HG02943 (cell line): ENCODE data around the gene PHLDB1.

Experiments
- ATAC-seq: cut with Tn5 transposase; IDR thresholded peaks from one replicate; pipeline ENCODE4 v1.9.1; 2021; ENCODE audit warnings: mild to moderate bottlenecking, low read depth, moderate library complexity; ENCODE audit not compliant: unreplicated experiment

Gene PHLDB1

DNA sequence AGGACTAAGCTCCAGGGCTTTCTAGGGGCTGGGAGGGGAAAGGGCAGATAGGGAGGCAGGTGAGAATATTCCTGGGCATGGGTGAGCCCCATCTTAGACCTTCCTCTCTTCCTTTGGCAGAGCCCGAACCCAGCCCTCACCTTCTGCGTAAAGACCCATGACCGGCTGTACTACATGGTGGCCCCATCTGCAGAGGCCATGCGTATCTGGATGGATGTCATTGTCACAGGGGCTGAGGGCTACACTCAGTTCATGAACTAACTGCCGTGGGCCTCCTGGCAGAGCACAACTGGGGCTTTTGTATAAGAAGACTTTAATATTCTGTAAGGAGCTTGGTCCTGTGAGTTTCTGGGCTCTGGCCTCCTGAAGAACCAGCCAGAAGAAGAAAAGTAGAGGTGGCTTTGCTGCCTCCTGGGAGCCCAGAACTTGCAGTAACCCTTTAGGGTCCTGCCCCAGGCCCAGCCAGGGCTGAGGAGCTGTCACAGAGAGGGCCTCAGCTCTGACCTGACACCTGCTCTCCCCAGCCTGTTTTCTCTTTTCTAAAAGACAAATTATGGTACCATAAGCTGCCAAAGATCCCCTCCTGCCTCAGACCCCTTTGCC lies 49.2 kb downstream of the PHLDB1 start:
- ATAC-seq: no peak

- ATAC-seq: no peak
These were observed 49.8 kb downstream of the PHLDB1 start for GRCh38 chr11:118657238-118657637.

DNA sequence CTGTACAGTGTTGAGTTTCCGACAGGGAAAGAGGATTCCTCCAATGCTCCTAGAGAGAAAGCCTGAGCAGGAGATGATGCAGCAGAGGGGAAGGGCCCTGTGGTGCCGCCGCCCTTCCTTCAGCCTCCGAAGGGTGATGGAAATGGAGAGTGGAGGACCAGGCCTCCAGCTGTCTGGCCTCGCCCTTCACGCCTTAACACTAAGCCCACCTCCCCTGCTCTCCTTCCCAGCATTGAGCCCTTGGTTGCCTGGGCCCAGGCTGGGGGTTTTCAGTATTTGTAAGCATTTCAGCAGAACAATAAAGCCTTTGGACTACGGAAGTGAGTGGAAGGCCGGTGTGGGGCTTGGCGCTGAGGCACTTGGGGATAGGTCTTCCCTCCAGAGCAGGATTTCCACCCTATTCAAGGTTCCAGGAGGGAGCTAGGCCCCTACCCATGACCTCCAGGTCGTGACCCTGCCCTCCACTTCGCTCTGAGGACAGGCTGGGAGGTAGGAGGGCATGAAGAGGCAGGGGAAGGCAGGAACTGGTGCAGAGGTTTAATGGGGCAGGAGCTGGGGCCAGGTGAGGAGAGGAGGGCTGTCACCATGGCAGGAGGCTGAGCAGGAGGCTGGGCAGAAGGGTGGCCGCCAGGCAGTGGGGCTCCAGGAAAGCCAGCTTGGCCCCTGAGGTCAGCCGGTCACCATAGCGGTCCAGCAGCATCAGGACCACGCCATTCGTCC lies 50.5 kb downstream of the PHLDB1 start:
- no peak for ATAC-seq

DNA sequence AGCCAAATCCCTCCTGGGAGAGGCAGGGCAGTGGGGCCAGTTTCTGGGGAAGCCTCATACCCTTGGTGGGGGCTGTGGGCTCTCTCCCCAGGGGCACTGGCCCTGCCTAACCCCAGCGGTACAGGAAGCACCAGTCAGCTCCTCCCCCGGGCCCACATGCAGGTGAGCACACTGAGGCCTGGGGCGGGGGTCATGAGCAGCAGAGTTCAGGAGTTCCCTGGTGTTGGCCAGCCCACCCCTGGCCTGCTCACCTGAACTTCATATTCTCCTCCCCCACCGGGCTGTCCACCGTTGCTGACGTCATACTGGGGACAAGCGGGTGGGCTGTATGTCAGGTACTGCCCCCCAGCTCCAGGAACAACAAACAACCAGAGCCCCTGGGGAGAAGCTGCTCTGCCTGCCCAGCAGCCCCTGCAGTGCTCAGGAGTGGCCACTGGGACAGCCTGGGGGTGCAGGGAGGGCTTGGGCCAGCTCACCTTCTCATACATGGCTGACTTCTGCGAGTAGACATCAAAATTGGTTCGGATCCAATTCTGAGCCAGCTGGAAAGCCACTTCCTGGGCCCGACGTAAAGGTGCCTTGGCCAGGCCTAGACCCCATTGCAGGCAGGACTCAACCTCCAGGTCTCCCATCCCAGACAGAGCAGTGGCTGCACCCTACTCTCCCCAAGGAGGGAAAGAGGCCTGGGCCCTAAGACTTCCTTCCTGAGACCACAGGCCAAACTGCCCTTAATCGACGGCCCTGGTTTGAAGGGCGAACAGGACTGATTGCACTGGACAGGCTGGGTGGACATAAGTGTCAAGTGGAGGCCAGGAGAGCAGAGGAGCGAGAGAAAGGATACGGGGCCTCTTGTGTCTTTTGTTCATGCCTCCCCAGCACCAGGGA lies 51.3 kb downstream of the PHLDB1 start:
- no peak for ATAC-seq

GRCh38 chr11:118659314-118659952 lies 52.0 kb downstream of the PHLDB1 start:
- ATAC-seq: no peak

GRCh38 chr11:118659953-118660680 lies 52.7 kb downstream of the PHLDB1 start:
- ATAC-seq: no peak

- no peak for ATAC-seq
These were observed 53.4 kb downstream of the PHLDB1 start for GRCh38 chr11:118660681-118661424.

DNA sequence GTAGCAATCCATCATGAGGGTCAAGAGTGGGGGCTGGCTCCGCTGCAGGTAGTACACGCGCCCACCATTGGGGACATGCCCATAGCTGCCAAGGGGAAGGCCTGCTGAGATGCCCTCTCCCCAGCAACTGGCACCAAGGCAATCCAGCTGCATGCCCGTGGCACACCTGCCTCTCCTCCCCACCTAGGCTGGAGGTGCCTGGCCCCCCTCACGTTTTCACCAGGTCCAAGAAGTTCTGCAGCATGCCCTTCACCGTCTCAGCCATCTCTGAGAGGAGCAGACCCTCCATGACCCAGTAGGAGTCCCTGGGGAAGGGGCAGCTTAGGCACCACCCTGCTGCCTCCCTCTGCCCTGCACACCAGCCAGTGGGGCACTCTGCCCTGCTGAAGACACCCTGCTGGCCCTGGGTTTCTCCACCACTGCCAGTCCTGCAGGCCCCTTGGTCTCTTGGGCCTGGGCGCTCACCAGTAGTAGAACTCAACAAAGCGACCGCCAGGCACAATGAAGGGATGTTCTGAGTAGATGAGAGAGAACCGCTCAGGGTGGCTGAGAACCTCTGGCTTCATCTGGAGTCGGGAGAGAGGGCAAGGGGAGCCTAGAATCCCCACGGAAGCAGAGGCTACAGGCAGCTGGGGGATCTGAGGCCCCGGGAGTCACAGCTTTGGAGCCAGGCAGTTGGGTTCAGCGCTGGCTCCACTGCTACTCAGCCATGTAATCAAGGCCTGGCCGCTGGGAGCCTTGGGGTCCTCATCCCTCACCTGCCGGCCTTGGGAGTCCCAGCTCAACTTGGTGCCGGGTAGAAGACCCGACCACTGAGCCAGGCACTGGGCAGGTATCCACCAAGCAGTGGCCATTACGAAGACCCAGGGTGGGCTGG lies 54.2 kb downstream of the PHLDB1 start:
- ATAC-seq: no peak

DNA sequence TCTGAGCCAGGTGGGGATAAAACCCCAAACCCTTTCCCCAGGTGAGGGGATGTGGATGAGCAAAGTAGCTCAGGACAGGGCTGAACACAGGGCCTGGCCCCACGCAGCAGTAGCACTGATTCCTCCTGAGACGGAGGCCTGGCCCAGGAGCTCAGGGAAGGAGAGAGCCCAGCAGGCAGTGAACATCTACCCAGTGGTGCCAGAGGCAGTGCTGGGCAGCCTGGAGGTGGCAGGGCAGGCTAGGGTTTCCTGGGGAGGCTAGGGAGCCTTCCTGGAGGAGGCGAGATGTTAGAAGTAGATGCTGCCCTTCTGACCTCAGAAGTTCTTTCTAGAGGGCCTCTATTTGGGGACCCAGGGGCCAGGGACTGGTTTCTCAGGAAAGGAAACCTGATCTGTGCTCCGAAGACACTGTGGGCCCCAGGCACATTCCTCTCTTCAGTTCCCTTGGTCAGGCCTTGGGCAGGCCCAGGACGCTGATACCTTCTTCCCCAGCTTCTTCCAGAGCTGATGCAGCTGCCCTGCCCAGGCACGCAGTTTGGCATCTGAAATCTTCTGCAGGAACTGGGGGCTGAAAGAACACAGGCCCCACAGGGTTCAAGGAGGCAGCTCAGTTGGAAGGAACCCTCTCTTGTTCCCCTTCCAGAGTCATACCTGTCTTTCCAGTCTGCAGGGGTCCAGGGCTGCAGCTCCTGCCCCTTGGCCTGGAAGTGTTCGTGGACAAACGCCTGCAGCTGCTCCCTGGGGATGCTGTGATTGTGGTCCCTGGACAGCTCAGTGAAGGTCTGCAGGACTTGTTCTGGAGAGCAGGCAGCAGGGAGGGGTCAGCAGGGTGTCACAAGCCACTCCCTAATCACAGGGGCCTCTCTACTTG lies 55.2 kb downstream of the PHLDB1 start:
- no peak for ATAC-seq

GRCh38 chr11:118663381-118663780 lies 56.0 kb downstream of the PHLDB1 start:
- ATAC-seq: no peak

DNA sequence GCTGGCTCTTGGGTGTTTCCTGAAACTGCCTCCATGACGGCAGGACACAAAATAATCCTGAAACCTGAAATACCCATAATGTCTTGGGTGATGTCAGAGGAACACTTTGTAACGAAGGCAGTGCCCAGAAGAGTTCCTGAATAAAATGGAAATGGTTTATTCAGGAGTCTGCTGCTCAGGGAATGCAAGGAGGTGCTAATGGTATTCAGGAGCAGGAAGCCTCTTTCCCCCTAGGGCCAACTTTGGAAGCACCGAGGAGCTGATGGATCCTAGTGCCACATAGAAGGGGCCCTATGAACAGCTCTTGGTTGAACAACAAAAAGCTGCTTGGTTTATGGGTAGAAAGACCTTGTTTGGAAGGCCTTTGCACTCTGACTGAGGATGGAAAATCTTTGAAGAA lies 56.5 kb downstream of the PHLDB1 start:
- ATAC-seq: no peak

GRCh38 chr11:118666371-118666770 lies 59.0 kb downstream of the PHLDB1 start:
- ATAC-seq: no peak

DNA sequence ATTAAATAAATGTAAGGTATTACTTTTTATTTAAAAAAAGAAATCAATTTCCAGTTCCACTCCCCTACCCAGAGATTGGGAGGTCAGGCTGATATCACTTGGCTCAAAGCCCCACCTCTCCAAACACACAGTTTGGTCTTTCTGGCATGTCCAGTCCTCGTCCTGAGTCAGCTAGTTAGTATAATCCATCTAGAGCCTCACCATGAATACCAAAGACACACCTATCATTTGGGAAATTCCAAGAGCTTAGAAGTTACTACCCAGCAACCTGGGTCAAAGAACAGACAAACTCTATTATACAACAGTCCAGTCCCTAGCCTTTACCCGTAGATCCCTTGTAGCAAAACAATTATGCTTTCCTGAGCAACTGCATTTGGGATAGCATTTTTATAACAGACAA lies 62.6 kb downstream of the PHLDB1 start:
- ATAC-seq: no peak

DNA sequence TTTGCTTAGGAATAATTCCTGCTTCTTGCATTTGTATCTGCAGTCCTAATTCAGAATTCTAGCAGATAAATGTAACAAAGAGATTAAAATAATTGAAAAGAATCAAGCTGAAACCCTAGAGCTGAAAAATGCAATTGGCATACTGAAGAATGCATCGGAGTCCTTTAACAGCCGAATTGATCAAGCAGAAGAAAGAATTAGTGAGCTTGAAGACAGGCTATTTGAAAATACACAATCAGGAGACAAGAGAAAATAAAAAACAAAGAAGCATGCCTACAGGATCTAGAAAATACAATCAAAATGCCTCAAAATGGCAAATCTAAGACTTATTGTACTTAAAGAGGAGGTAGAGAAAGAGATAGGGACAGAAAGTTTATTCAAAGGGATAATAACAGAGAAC lies 63.8 kb downstream of the PHLDB1 start:
- ATAC-seq: no peak

GRCh38 chr11:118672846-118673245 lies 65.4 kb downstream of the PHLDB1 start:
- ATAC-seq: no peak

- no peak for ATAC-seq
These were observed 66.1 kb downstream of the PHLDB1 start for GRCh38 chr11:118673361-118674081.

DNA sequence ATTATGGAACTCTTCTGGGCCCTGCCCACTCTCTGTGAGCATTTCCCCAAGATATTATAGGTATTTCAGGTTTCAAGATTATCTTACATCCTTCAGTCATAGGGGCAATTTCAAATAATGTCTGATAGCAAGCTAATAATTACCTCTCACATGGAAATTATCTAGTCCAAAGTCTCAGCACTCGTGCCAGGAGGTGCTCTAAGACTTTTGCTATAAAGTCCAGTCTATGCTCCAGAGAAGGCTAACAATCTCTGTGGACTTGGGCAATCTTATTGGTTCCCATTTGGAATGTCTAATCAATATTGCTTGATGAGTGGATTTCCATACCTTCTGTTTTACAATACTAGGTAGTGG lies 66.6 kb downstream of the PHLDB1 start:
- ATAC-seq: no peak
